ENCODE data around the gene HCK.

The HCK gene

GRCh38 chr20:32018269-32019155 is 33.5 kb upstream of the HCK start:
- Histone ChIP-seq H2AFZ (ENCODE audit: low read depth, low read length) (no peak overlapping the region), H4K20me1 (ENCODE audit: insufficient read depth, low read length) (no peaks in the 10 kb centered on the region; the same call in 1 of the 2 replicates), H3K27me3 (ENCODE audit: insufficient read depth, low read length, poor library complexity) (peaks cover 3% of the 10 kb centered on the region), H3K27ac (ENCODE audit: low read length) (no peak overlapping the region), H3K4me1 (ENCODE audit: insufficient read depth, low read length) (0 out of 2 replicates have a peak, but pooled peaks cover 3% of the 10 kb centered on the region), H3K79me2 (ENCODE audit: insufficient read depth, low read length) (no peaks in the 10 kb centered on the region), H3K9me3 (ENCODE audit: insufficient read depth, low read length, severe bottlenecking) (no peaks in the 10 kb centered on the region), H3K36me3 (ENCODE audit: insufficient read depth, low read length) (no peaks in the 10 kb centered on the region), H3K4me3 (ENCODE audit: low read depth in 1 of 2, low read length in 2 of 2) (no peak overlapping the region), H3K4me2 (ENCODE audit: insufficient read depth, low read length) (no peak overlapping the region), H3K9ac (ENCODE audit: low read depth, low read length) (no peak overlapping the region)
- TF ChIP-seq EZH2 (IDR thresholded peaks at IDR 0.05; ENCODE audit: borderline replicate concordance, low read depth, low read length, severe bottlenecking) = no peak
- no peak for TF ChIP-seq CTCF (IDR thresholded peaks at IDR 0.05; ENCODE audit: borderline replicate concordance, extremely low read depth, low read length, poor library complexity, severe bottlenecking)
- no peak for ATAC-seq (ENCODE audit: insufficient read depth, low read depth)
- no peak for DNase-seq

- no peak for TF ChIP-seq CTCF (IDR thresholded peaks at IDR 0.05; ENCODE audit: borderline replicate concordance, extremely low read depth, low read length, poor library complexity, severe bottlenecking)
- Histone ChIP-seq H3K4me1 (ENCODE audit: insufficient read depth, low read length) (0 out of 2 replicates have a peak, but pooled peaks cover 3% of the 10 kb centered on the region), H3K4me2 (ENCODE audit: insufficient read depth, low read length) (no peak overlapping the region), H3K79me2 (ENCODE audit: insufficient read depth, low read length) (no peaks in the 10 kb centered on the region), H3K27ac (ENCODE audit: low read length) (no peak overlapping the region), H2AFZ (ENCODE audit: low read depth, low read length) (no peak overlapping the region), H3K36me3 (ENCODE audit: insufficient read depth, low read length) (no peaks in the 10 kb centered on the region), H3K4me3 (ENCODE audit: low read depth in 1 of 2, low read length in 2 of 2) (no peak overlapping the region), H3K9ac (ENCODE audit: low read depth, low read length) (no peak overlapping the region), H4K20me1 (ENCODE audit: insufficient read depth, low read length) (no peaks in the 10 kb centered on the region; the same call in 1 of the 2 replicates), H3K9me3 (ENCODE audit: insufficient read depth, low read length, severe bottlenecking) (no peaks in the 10 kb centered on the region), H3K27me3 (ENCODE audit: insufficient read depth, low read length, poor library complexity) (peaks cover 3% of the 10 kb centered on the region)
- DNase-seq (no peak), ATAC-seq (ENCODE audit: insufficient read depth, low read depth) (no peak)
These were observed 32.9 kb upstream of the HCK start for GRCh38 chr20:32019156-32019510.

DNA sequence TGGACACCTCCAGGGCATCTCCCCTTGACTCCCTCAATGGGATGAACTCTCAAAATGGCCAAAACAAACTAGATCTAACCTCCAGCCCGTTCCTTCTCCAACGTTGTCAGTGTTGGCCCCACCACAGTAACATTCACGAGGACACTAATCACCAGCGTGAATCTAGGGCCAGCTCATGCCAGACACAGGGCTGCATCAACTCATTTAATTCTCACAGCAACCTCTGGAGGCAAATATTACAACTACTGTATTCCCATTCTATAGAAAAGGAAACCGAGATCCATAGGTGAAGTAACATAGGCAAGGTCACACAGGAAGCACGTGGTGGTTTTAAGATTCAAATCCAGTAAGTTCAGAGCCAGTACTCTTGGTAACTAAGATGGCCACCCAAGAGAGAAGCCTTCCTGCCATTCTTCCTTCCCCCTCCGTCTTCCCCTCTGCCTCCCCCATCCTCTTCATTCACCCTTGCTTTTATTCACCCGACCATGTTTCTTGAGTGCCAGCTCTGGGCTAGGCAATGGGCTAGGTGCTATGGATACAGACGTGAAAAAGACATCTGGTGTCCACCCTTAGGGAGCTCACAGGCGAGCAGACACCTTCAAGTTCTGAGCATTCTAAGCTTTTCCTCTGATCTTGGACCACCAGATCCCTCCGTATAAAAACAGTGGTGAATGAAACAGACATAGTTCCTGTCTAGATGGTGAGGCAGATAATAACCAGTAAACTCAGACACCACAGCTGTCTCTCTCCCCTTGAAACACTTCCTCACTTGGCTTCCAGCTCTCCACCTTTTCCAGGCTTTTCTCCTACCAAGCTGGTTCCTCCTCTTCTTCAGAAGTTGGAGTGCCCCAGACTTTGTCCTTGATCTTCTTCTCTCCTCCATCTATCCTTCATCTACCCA is 32.2 kb upstream of the HCK start:
- Histone ChIP-seq H3K4me3 (ENCODE audit: low read depth in 1 of 2, low read length in 2 of 2) (no peak overlapping the region), H4K20me1 (ENCODE audit: insufficient read depth, low read length) (no peaks in the 10 kb centered on the region), H3K36me3 (ENCODE audit: insufficient read depth, low read length) (no peaks in the 10 kb centered on the region), H3K9me3 (ENCODE audit: insufficient read depth, low read length, severe bottlenecking) (no peaks in the 10 kb centered on the region), H2AFZ (ENCODE audit: low read depth, low read length) (no peak overlapping the region), H3K79me2 (ENCODE audit: insufficient read depth, low read length) (no peaks in the 10 kb centered on the region), H3K4me2 (ENCODE audit: insufficient read depth, low read length) (no peak overlapping the region), H3K4me1 (ENCODE audit: insufficient read depth, low read length) (0 out of 2 replicates have a peak, but pooled peaks cover 3% of the 10 kb centered on the region), H3K27me3 (ENCODE audit: insufficient read depth, low read length, poor library complexity) (peaks cover 3% of the 10 kb centered on the region), H3K27ac (ENCODE audit: low read length) (no peak overlapping the region), H3K9ac (ENCODE audit: low read depth, low read length) (no peak overlapping the region)
- DNase-seq (no peak), ATAC-seq (ENCODE audit: insufficient read depth, low read depth) (peak; percentile 62)
- TF ChIP-seq EZH2 (IDR thresholded peaks at IDR 0.05; ENCODE audit: borderline replicate concordance, low read depth, low read length, severe bottlenecking) (no peak), CTCF (IDR thresholded peaks at IDR 0.05; ENCODE audit: borderline replicate concordance, extremely low read depth, low read length, poor library complexity, severe bottlenecking) (no peak)
